ES-I3 (cell line): ENCODE measurements around the gene AMT.

ENCODE experiments used
- H3K36me3 ChIP-seq: 2 replicates; pipeline ENCODE4 v1.6.1; 2013; ENCODE audit warnings: mild to moderate bottlenecking, low read length, control low read depth, moderate library complexity; ENCODE audit not compliant: insufficient read depth
- H3K4me1 ChIP-seq: 2 replicates; pipeline ENCODE4 v1.6.1; 2013; ENCODE audit warnings: mild to moderate bottlenecking, control low read depth, low read length; ENCODE audit not compliant: insufficient read depth
- H3K9ac ChIP-seq: 2 replicates; pipeline ENCODE4 v1.6.1; 2013; ENCODE audit warnings: low read depth, mild to moderate bottlenecking, low read length, moderate library complexity
- H3K9me3 ChIP-seq: 2 replicates; pipeline ENCODE4 v1.6.1; 2013; ENCODE audit warnings: mild to moderate bottlenecking, low read length, moderate library complexity; ENCODE audit not compliant: control insufficient read depth, insufficient read depth

The AMT gene

GRCh38 chr3:49454898-49455681 lies 32.8 kb upstream of the AMT start:
- Histone ChIP-seq H3K36me3 (no peaks in the 10 kb centered on the region), H3K4me1 (peaks cover 24% of the 10 kb centered on the region), H3K9ac (no peak overlapping the region), H3K9me3 (no peaks in the 10 kb centered on the region)

DNA sequence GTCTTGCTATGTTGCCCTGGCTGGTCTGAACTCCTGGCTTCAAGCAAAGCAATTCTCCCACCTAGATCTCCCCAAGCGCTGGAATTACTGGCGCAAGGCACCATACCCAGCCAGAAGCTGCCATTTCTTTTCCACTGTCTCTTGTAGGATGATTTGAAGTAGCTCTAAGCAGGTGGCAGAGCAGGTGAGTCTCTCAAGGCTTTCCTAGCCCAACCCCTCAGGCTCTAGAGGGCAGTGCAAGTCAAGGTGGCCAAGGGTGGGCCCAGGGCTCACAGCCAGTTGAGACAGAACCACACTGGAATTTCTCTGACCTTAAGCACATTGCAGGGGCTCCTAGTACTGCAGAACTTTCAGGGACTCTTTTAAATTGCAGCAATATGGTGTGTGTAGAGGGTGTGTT lies 32.2 kb upstream of the AMT start:
- Histone ChIP-seq H3K4me1 (peaks cover 19% of the 10 kb centered on the region), H3K9ac (no peak overlapping the region), H3K9me3 (no peaks in the 10 kb centered on the region), H3K36me3 (no peaks in the 10 kb centered on the region)

GRCh38 chr3:49453621-49454020 lies 31.3 kb upstream of the AMT start:
- H3K9ac ChIP-seq = no peak overlapping the region
- H3K4me1 ChIP-seq = peaks cover 12% of the 10 kb centered on the region
- no peaks in the 10 kb centered on the region for H3K36me3 ChIP-seq
- no peaks in the 10 kb centered on the region for H3K9me3 ChIP-seq

GRCh38 chr3:49445391-49445790 lies 23.1 kb upstream of the AMT start:
- peaks cover 6% of the 10 kb centered on the region; the same call in 1 of the 2 replicates for H3K4me1 ChIP-seq
- no peaks in the 10 kb centered on the region for H3K36me3 ChIP-seq
- H3K9ac ChIP-seq = no peak overlapping the region
- no peaks in the 10 kb centered on the region for H3K9me3 ChIP-seq

DNA sequence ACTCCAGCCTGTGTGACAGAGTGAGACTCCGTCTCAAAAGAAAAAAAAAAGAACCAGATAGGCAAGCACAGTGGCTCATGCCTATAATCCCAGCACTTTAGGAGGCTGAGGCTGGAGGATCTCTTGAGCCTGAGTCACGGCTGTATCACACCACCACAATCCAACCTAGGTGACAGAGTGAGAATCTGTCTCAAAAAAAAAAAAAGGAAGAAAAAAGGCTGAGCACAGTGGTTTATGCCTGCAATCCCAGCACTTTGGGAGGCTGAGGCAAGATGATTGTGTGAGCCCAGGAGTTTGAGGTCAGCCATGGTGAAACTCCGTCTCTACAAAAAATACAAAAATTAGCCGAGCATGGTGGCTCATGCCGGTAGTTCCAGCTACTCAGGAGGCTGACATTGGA lies 12.5 kb upstream of the AMT start:
- no peaks in the 10 kb centered on the region for H3K9me3 ChIP-seq
- H3K9ac ChIP-seq = no peak overlapping the region
- H3K36me3 ChIP-seq = no peaks in the 10 kb centered on the region
- H3K4me1 ChIP-seq = no peaks in the 10 kb centered on the region

- Histone ChIP-seq H3K9me3 (no peaks in the 10 kb centered on the region), H3K9ac (peak overlapping the region; percentile 67), H3K36me3 (no peaks in the 10 kb centered on the region; the same call in 1 of the 2 replicates), H3K4me1 (no peaks in the 10 kb centered on the region)
These were observed 6.4 kb upstream of the AMT start for GRCh38 chr3:49428752-49429080.

DNA sequence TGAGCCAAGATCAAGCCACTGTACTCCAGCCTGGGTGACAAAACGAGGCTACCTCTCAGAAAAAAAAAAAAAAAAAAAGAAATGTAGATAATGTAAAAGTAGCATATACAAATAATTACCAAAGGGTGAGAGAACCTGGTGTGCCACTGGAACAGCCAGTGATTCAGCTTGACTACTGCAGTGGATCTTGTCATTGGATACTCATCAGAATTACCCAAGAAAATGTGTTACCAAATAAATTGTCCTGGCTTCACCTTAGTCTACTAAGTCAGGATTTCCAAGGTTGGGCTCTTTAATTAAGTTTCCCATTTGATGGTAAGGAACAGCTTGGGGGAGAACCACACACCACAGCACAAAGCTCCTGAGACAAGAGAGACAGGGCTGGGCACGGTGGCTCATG lies 5.3 kb upstream of the AMT start:
- Histone ChIP-seq H3K9ac (no peak overlapping the region), H3K4me1 (peaks cover 6% of the 10 kb centered on the region), H3K36me3 (no peaks in the 10 kb centered on the region; the same call in 1 of the 2 replicates), H3K9me3 (no peaks in the 10 kb centered on the region)

GRCh38 chr3:49424816-49425215 lies 2.5 kb upstream of the AMT start:
- Histone ChIP-seq H3K9ac (no peak overlapping the region), H3K36me3 (no peaks in the 10 kb centered on the region; the same call in 1 of the 2 replicates), H3K9me3 (no peaks in the 10 kb centered on the region), H3K4me1 (peaks cover 13% of the 10 kb centered on the region)

DNA sequence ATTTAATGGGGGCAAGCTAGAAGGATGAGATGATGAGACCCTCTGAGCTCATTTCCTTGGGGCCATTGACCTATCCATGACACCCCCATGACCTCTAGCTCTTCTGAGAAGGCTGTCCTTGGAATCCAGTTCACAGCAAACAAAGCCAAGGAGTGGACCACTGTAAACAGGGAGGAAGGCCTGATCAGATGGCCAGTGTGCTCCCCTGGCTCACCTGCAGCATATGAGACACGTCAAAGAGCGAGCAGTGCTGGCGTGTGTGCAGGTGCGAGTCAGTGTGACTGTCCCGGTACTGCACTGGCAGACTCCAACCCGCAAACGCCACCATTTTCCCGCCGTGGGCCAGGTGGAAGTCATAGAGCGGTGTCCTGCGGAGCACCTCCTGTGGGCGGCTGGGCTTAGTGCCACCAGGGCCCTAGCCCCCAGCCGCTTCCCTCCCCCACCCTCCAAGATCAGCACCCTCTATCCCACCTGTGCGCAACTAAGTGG lies 339 bp downstream of the AMT start:
- H3K9me3 ChIP-seq = no peaks in the 10 kb centered on the region
- no peaks in the 10 kb centered on the region; the same call in 1 of the 2 replicates for H3K36me3 ChIP-seq
- H3K9ac ChIP-seq = peak overlapping the region; percentile 59
- H3K4me1 ChIP-seq = peaks cover 25% of the 10 kb centered on the region

DNA sequence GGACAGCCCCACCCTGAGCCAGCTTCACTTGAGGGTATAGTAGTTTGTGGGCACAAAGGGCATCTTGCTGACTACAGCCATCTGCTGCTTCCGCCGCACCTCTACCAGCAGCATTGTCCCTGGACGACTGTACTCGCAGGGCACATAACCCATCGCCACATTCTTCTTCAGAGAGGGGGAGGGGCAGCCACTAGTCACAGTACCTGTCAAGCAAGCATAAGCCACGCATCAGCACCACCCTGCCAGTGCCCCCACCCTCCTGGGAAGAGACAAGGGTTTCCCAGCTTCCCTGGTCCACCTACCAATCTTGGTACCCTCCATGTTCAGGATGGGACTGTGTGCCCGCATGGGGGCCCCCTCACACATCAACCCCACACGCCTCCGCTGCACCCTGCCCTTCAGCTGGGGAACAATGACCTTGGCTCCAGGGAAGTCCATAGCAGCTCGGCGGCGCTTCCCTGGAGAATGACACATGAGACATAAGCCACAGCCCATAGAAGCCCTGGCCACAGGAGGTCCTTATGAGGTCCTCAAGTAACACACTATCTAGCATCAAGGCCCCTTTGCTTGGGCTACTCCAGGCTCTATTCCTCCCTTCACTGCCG lies 4.7 kb downstream of the AMT start:
- Histone ChIP-seq H3K36me3 (no peaks in the 10 kb centered on the region), H3K4me1 (peaks cover 26% of the 10 kb centered on the region), H3K9me3 (no peaks in the 10 kb centered on the region), H3K9ac (no peak overlapping the region)

GRCh38 chr3:49416867-49417266 lies 5.4 kb downstream of the AMT start:
- Histone ChIP-seq H3K9me3 (no peaks in the 10 kb centered on the region), H3K4me1 (peaks cover 25% of the 10 kb centered on the region), H3K36me3 (no peaks in the 10 kb centered on the region), H3K9ac (no peak overlapping the region)

DNA sequence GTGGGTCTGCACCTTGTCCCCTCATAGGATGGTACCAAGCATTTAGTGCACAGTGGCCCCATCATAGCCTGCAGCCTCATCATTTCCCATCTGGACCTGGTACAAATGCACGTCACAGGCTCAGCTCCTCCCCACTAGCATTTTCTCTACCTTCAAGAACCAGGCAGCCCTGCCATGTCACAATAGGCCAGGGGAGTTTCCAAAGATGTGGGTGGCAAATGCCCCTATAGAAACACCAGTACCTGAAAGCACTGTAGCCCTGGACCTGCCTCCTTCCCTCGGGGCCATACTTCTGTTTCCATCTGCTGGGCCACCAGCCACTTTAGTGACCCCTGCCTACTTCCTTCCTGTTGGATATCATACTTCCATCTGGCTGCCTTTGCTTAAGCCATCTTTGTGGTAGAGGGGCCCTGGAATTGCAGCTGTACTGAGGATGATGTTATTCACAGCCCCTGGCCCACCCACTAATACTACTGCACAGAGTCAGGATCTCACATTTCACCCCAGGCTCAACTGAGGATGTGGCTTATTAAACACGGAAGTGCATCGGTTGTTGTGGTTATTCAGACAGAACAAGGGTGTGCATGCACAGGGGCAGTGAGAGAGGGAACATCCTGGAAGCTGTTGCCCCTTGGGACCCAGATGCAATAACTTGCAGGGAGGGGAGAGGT lies 6.2 kb downstream of the AMT start:
- no peak overlapping the region for H3K9ac ChIP-seq
- no peaks in the 10 kb centered on the region for H3K36me3 ChIP-seq
- H3K9me3 ChIP-seq = no peaks in the 10 kb centered on the region
- H3K4me1 ChIP-seq = peaks cover 19% of the 10 kb centered on the region

GRCh38 chr3:49414753-49415152 lies 7.5 kb downstream of the AMT start:
- Histone ChIP-seq H3K9ac (no peak overlapping the region), H3K4me1 (peaks cover 24% of the 10 kb centered on the region), H3K9me3 (no peaks in the 10 kb centered on the region), H3K36me3 (no peaks in the 10 kb centered on the region)

DNA sequence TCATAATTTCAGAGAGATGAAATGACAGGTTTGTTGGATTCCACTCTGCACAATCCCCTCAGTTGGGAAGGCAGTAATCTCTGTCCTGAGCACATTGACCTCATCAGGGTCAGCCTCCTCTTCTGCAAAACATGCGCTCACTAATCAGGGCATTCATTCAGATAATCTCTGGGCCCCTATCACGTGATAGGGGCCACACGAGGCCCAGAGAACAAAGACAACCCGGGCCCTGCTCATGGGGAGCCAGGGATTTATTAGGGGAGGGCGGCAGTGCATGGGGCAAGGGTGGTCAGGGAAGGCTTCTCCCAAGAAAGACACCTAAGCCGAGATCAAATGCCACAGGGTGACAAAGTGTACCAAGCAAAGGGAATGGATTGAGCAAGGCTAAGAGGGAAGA lies 8.9 kb downstream of the AMT start:
- Histone ChIP-seq H3K9ac (no peak overlapping the region; the same call in 1 of the 2 replicates), H3K9me3 (no peaks in the 10 kb centered on the region), H3K4me1 (peaks cover 24% of the 10 kb centered on the region), H3K36me3 (no peaks in the 10 kb centered on the region)
